GM12878 (cell line): ENCODE results near the gene CXCL17. TPM values are rescaled to one million over a fixed set of nuclear protein-coding genes. Genes with fewer than 3 reads are reported as not detected.
A peak's percentile ranks its signal among the peaks of the same experiment; 100 is the strongest.

Experiments used
- ATAC-seq: fragments of 200-7000 bp; cut with Tn5 transposase; 3 replicates; pipeline ENCODE4 v1.9.1; 2020; ENCODE audit warnings: mild to moderate bottlenecking, moderate library complexity
- BruUV-seq: library from RNA; stranded (reverse); fragments of 400-500 nt; replicated peaks from 2 replicates; lab custom pipeline; 2021; lab: Mats Ljungman, UMichigan
- CTCF ChIA-PET: fragments of 300-600 bp; sonication (Branson Sonifier 250); formaldehyde crosslinking; extraction: SDS; loops from one replicate; lab custom pipeline; 2021; ENCODE audit warnings: inconsistent platforms; lab: Yijun Ruan, JAX
- POLR2A ChIA-PET: fragments of 350-600 bp; formaldehyde crosslinking; extraction: SDS; loops from one replicate; lab custom pipeline; 2021; ENCODE audit warnings: inconsistent platforms; lab: Charles Lee
- RAD21 ChIA-PET: fragments of 300-600 bp; sonication (Branson Sonifier 250); formaldehyde crosslinking; loops from one replicate; lab custom pipeline; 2023; ENCODE audit warnings: antibody characterized with exemption; ENCODE audit not compliant: unreplicated experiment; lab: Charles Lee
- SMC1A ChIA-PET: fragments of 300-600 bp; sonication (Branson Sonifier 250); formaldehyde crosslinking; loops from one replicate; lab custom pipeline; 2023; ENCODE audit not compliant: unreplicated experiment, uncharacterized antibody; lab: Charles Lee
- DNase-seq: peaks from one replicate; pipeline ENCODE4 v3.0.0-alpha.2; 2011; ENCODE audit warnings: low read depth, low spot score
- FAIRE-seq: peaks from 3 replicates; lab custom pipeline; 2011; peaks lifted over from hg19 to GRCh38; lab: Jason Lieb, UNC
- H2AFZ ChIP-seq: 2 replicates; pipeline ENCODE4 v1.6.0; 2011; ENCODE audit warnings: low read depth, low read length, control low read depth; ENCODE audit not compliant: control insufficient read depth
- H3K27ac ChIP-seq: 2 replicates; pipeline ENCODE4 v1.5.1; 2011; ENCODE audit warnings: control low read depth; ENCODE audit not compliant: control insufficient read depth, insufficient read depth
- H3K27me3 ChIP-seq, 2 experiments: replicated peaks in 1 of 2; 2 replicates each; pipeline versions ENCODE4 v1.6.0 to v1.6.1; 2011; ENCODE audit warnings: low read length in 1 of 2; ENCODE audit not compliant: control insufficient read depth in 2 of 2, insufficient read depth in 2 of 2
- H3K36me3 ChIP-seq, 2 experiments: 2 replicates each; pipeline ENCODE4 v1.5.1; 2011; ENCODE audit warnings: low read length in 1 of 2; ENCODE audit not compliant: control insufficient read depth in 2 of 2, insufficient read depth in 2 of 2
- H3K4me1 ChIP-seq: 2 replicates; pipeline ENCODE4 v1.6.1; 2011; ENCODE audit warnings: mild to moderate bottlenecking, low read length, moderate library complexity, mixed read lengths; ENCODE audit not compliant: control insufficient read depth, insufficient read depth
- H3K4me2 ChIP-seq: 2 replicates; pipeline ENCODE4 v1.6.0; 2011; ENCODE audit warnings: control low read depth; ENCODE audit not compliant: control insufficient read depth, insufficient read depth
- H3K4me3 ChIP-seq: fragments of 200-600 bp; sonication (generic); 2 replicates; pipeline ENCODE4 v1.5.1; 2016
- H3K79me2 ChIP-seq: 2 replicates; pipeline ENCODE4 v1.6.0; 2011; ENCODE audit warnings: low read length; ENCODE audit not compliant: control insufficient read depth, insufficient read depth
- H3K9ac ChIP-seq: 2 replicates; pipeline ENCODE4 v1.8.0; 2011; ENCODE audit warnings: low read length, control low read depth, mixed read lengths; ENCODE audit not compliant: control insufficient read depth, insufficient read depth
- H3K9me3 ChIP-seq: replicated peaks from 3 replicates; pipeline ENCODE4 v1.5.1; 2011; ENCODE audit warnings: mild to moderate bottlenecking, low read length; ENCODE audit not compliant: control insufficient read depth, insufficient read depth
- H4K20me1 ChIP-seq: 2 replicates; pipeline ENCODE4 v1.6.0; 2011; ENCODE audit not compliant: control insufficient read depth, insufficient read depth
- CBX5 ChIP-seq: sonication (generic); IDR thresholded peaks from 2 replicates; pipeline ENCODE4 v1.6.1; 2016; ENCODE audit warnings: low read depth, moderate library complexity, mild to moderate bottlenecking, inconsistent platforms
- DPF2 ChIP-seq: fragments of 450-650 bp; IDR thresholded peaks from 2 replicates; pipeline ENCODE4 v1.6.1; 2017; ENCODE audit warnings: mild to moderate bottlenecking
- EED ChIP-seq: sonication (generic); IDR thresholded peaks from 2 replicates; pipeline ENCODE4 v1.6.1; 2016; ENCODE audit warnings: antibody characterized with exemption, low read depth
- KLF5 ChIP-seq: fragments of 450-650 bp; IDR thresholded peaks from 2 replicates; pipeline ENCODE4 v1.6.1; 2014; ENCODE audit warnings: mild to moderate bottlenecking; ENCODE audit not compliant: partially characterized antibody
- MEF2B ChIP-seq: fragments of 450-650 bp; IDR thresholded peaks from 2 replicates; pipeline ENCODE4 v1.6.1; 2018; ENCODE audit warnings: mild to moderate bottlenecking, moderate library complexity; ENCODE audit not compliant: partially characterized antibody, poor library complexity, severe bottlenecking
- POLR2AphosphoS2 ChIP-seq: IDR thresholded peaks from 2 replicates; pipeline ENCODE4 v1.6.1; 2011; ENCODE audit warnings: low read depth, mild to moderate bottlenecking, low read length, improper control_type of control experiment, moderate library complexity
- RCOR1 ChIP-seq: conservative IDR thresholded peaks from 2 replicates; pipeline ENCODE4 v1.6.1; 2012; ENCODE audit warnings: low read depth, low read length, improper control_type of control experiment
- RFX5 ChIP-seq: IDR thresholded peaks from 2 replicates; pipeline ENCODE4 v1.6.1; 2011; ENCODE audit warnings: low read depth, low read length, improper control_type of control experiment
- RUNX3 ChIP-seq: IDR thresholded peaks from 2 replicates; pipeline ENCODE4 v1.6.1; 2012; ENCODE audit warnings: low read length, inconsistent platforms
- SMAD5 ChIP-seq: IDR thresholded peaks from 2 replicates; pipeline ENCODE4 v1.6.1; 2016; ENCODE audit warnings: antibody characterized with exemption, low read depth
- SPI1 ChIP-seq: IDR thresholded peaks from 2 replicates; pipeline ENCODE4 v1.6.1; 2011; ENCODE audit warnings: low read depth, mild to moderate bottlenecking, low read length, moderate library complexity, borderline replicate concordance; ENCODE audit not compliant: insufficient read depth
- STAT3 ChIP-seq: IDR thresholded peaks from 2 replicates; pipeline ENCODE4 v1.6.1; 2011; ENCODE audit warnings: low read depth, low read length, improper control_type of control experiment
- WGBS: methylation state at CpG from one replicate; pipeline ENCODE4 v1.1.6; 2016; ENCODE audit warnings: low lambda C conversion rate; ENCODE audit not compliant: insufficient replicate concordance, insufficient coverage; ENCODE audit errors: missing lambda C conversion rate; 5-methylcytosine and 5-hydroxymethylcytosine counted together
- in situ Hi-C: fragments of 300-500 bp; cut with MboI; formaldehyde crosslinking; loops from 9 replicates; pipeline ENCODE4 v1.14.3; 2018; ENCODE audit warnings: mixed read lengths
- intact Hi-C: fragments of 100-400 bp; cut with micrococcal nuclease; formaldehyde crosslinking; loops from one replicate; pipeline ENCODE4 v1.14.2; 2022; ENCODE audit not compliant: unreplicated experiment
- polyA plus RNA-seq, 11 experiments: library from polyadenylated mRNA; depleted of rRNA in 4 of 11; unstranded in 6 of 11; stranded (reverse) in 5 of 11; fragments of >200 nt; fragmentation: Nextera tagmentation in 4 of 11; fragmentation: Illumina TruSeq in 1 of 11; extraction: Ambion mirVana in 4 of 11; extraction: Trizol in 1 of 11; gene quantifications; 1 replicate in 1 of 11; 2 replicates in 10 of 11; pipeline versions ENCODE4 v1.2.1 to v1.2.3, GENCODE V29; 2011 to 2016; ENCODE audit warnings: inconsistent platforms in 2 of 11, missing spikeins in 2 of 11, low read depth in 1 of 11
- total RNA-seq, 4 experiments: library from RNA; depleted of rRNA in 3 of 4; stranded (reverse); fragments of >200 nt in 3 of 4; fragmentation: Illumina TruSeq in 1 of 4; extraction: Trizol in 1 of 4; gene quantifications; 2 replicates each; pipeline versions ENCODE4 v1.2.1 to v1.2.3, GENCODE V29; 2013 to 2021
- TF ChIP-seq, protein P1 (sequence below): fragments of 450-650 bp; IDR thresholded peaks from 2 replicates; pipeline ENCODE4 v1.6.1; 2016; ENCODE audit warnings: mild to moderate bottlenecking
- TF ChIP-seq, protein P2 (sequence below): IDR thresholded peaks from 2 replicates; pipeline ENCODE4 v1.6.1; 2012; ENCODE audit warnings: low read depth, low read length, improper control_type of control experiment

The CXCL17 gene
- total and polyA plus RNA-seq, 10 of the 15 experiments (the other 5 are each of a cell fraction or from before 2014, with no cell fraction given), result 0.13 to 0.24 (median 0.15) TPM; not detected in 7

DNA sequence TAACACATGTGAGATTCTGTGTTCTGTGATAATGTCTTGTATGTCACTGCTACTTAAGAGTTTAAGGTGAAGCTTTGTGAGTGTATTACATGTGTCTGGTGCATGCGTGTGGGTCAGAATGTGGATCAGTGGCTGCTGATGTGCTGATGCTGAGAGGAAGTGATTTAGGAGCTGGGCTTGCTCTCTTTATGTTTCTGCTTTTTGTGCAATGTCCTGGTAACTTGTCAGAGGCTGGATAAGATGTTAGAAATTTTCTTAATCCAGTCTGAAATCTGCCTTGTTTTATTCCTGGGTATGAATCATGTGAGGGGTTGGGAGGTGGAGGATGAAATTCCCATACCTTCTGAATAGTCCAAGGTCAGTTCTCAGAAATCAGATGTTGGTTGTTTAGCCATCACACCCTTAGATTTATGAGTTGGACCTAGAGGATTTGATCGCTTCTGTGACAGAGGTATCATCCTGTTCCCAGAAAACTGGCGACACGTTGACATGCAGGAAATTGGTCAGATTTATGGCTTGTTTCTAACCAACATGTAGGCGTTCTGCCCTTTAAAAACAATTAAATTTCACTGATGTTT lies 24.5 kb upstream of the CXCL17 start:
- Histone ChIP-seq H3K4me2 (peak overlapping the region; percentile 56; the same call in 1 of the 2 replicates), H3K4me1 (peaks cover 30% of the 10 kb centered on the region), H4K20me1 (no peaks in the 10 kb centered on the region), H3K27me3 (no peaks in the 10 kb centered on the region), H3K36me3 (no peaks in the 10 kb centered on the region), H3K9ac (no peak overlapping the region), H3K4me3 (no peak overlapping the region), H3K79me2 (no peaks in the 10 kb centered on the region), H3K27ac (no peak overlapping the region), H2AFZ (peak overlapping the region; percentile 32), H3K9me3 (no peaks in the 10 kb centered on the region)
- intact Hi-C loops (loop anchor here (5.0 kb wide), 1 partner anchor 45 kb away; no protein-coding TSS in a partner anchor), in situ Hi-C loops (no loop called here)
- TF ChIP-seq SPI1 (peak; percentile 54; the same call in 1 of the 2 replicates), KLF5 (no peak)
- FAIRE-seq, result no peak
- BruUV-seq, result no TSS peak
- DNase-seq, result no peak
- RAD21 ChIA-PET, result interaction anchor here (0.9 to 3.6 kb wide), 12 partner anchors 9 to 61 kb away, joined by 3 to 135 read pairs (median 10); partner anchors contain the start of gene CEACAM1
- SMC1A ChIA-PET, result interaction anchor here (1.3 to 8.0 kb wide), 16 partner anchors 8 to 95 kb away, joined by 4 to 127 read pairs (median 11); partner anchors contain the start of gene CEACAM1
- CTCF ChIA-PET, result interaction anchor here (0.8 to 5.3 kb wide), 20 partner anchors 12 to 130 kb away, joined by 3 to 116 read pairs (median 8); partner anchors contain the start of gene CEACAM1
- POLR2A ChIA-PET, result interaction anchor here (0.7 to 2.4 kb wide), 9 partner anchors 17 to 62 kb away, joined by 3 to 32 read pairs (median 5); partner anchors contain the start of gene CEACAM1
- WGBS, result 65% methylated on average over 5 of the region's 5 CpGs
- no peak for ATAC-seq

DNA sequence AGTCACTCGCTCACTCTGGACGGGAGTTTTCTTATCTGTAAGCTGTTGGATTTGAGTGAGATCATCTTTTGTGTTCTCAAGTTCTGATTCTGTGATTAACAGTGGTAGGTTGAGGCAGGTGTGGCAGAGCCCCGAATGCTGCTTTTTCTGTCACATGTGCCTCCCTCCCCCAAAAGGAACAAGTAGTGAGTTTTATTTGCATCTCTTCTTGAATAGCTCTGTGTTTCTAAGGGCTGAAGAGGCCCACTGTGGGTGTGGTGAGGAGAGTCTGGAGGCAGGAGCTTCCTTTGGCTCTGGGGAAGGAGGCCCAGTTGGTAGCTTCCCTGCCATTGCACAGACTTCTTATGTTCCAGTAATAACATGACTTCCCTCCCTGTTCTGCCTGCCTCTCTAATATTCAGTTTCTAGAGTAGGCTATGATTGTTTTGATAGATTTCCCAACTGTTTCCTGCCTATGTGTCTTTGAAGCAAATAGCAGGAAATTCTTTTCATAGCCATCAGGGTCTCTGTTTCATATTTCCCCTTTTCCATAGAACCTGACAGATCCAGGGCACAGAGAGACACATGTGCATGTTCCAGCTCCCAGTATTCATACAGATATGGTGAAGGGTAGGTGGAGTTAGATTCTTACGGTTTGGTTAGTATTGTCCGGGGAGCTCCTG lies 23.9 kb upstream of the CXCL17 start:
- peak overlapping the region; percentile 72 for H2AFZ ChIP-seq
- TF ChIP-seq RFX5, result no peak
- TF ChIP-seq, protein P1, sequence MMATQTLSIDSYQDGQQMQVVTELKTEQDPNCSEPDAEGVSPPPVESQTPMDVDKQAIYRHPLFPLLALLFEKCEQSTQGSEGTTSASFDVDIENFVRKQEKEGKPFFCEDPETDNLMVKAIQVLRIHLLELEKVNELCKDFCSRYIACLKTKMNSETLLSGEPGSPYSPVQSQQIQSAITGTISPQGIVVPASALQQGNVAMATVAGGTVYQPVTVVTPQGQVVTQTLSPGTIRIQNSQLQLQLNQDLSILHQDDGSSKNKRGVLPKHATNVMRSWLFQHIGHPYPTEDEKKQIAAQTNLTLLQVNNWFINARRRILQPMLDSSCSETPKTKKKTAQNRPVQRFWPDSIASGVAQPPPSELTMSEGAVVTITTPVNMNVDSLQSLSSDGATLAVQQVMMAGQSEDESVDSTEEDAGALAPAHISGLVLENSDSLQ, result no peak
- no peak for TF ChIP-seq MEF2B
- TF ChIP-seq RCOR1, result no peak
- TF ChIP-seq, protein P2, sequence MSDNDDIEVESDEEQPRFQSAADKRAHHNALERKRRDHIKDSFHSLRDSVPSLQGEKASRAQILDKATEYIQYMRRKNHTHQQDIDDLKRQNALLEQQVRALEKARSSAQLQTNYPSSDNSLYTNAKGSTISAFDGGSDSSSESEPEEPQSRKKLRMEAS, result no peak
- peak; percentile 36; the same call in 1 of the 2 replicates for TF ChIP-seq EED
- peak; percentile 42; the same call in 1 of the 2 replicates for TF ChIP-seq RUNX3
- TF ChIP-seq STAT3, result no peak
- TF ChIP-seq POLR2AphosphoS2, result no peak
- no peak for TF ChIP-seq DPF2
- TF ChIP-seq SMAD5, result no peak
- TF ChIP-seq CBX5, result no peak

More for the DNA sequence above, 23.9 kb upstream of the CXCL17 start:
- intact Hi-C loops, result loop anchor here (5.0 kb wide), 1 partner anchor 46 kb away; no protein-coding TSS in a partner anchor
- ATAC-seq (peak; percentile 20), FAIRE-seq (no peak), DNase-seq (no peak)
- no peaks in the 10 kb centered on the region for H3K36me3 ChIP-seq
- peak overlapping the region; percentile 30 for H3K9ac ChIP-seq
- WGBS, result 49% methylated on average over 5 of the region's 5 CpGs
- RAD21 ChIA-PET, result interaction anchor here (0.7 to 3.6 kb wide), 18 partner anchors 8 to 110 kb away, joined by 3 to 135 read pairs (median 6); partner anchors contain the start of gene CEACAM1
- H3K9me3 ChIP-seq, result no peaks in the 10 kb centered on the region
- no TSS peak for BruUV-seq
- CTCF ChIA-PET, result interaction anchor here (0.7 to 5.3 kb wide), 28 partner anchors 8 to 131 kb away, joined by 3 to 116 read pairs (median 6); partner anchors contain the start of gene CEACAM1
- peaks cover 32% of the 10 kb centered on the region for H3K4me1 ChIP-seq
- POLR2A ChIA-PET, result interaction anchor here (0.7 to 2.4 kb wide), 14 partner anchors 16 to 63 kb away, joined by 3 to 32 read pairs (median 4); partner anchors contain the start of gene CEACAM1
- in situ Hi-C loops, result no loop called here
- H3K79me2 ChIP-seq, result no peaks in the 10 kb centered on the region
- no peaks in the 10 kb centered on the region for H4K20me1 ChIP-seq
- H3K4me2 ChIP-seq, result peak overlapping the region; percentile 56
- no peaks in the 10 kb centered on the region for H3K27me3 ChIP-seq
- H3K27ac ChIP-seq, result peak overlapping the region; percentile 78
- SMC1A ChIA-PET, result interaction anchor here (0.8 to 8.0 kb wide), 22 partner anchors 9 to 96 kb away, joined by 3 to 127 read pairs (median 6); partner anchors contain the start of gene CEACAM1
- no peak overlapping the region for H3K4me3 ChIP-seq
